ENCODE measurements around the gene NOS1.
"Not testable (repeated sequence)": the region's sequence is repeated elsewhere in the genome, so short reads cannot be mapped to it uniquely, and the experiment has no call there.

NOS1 gene

DNA sequence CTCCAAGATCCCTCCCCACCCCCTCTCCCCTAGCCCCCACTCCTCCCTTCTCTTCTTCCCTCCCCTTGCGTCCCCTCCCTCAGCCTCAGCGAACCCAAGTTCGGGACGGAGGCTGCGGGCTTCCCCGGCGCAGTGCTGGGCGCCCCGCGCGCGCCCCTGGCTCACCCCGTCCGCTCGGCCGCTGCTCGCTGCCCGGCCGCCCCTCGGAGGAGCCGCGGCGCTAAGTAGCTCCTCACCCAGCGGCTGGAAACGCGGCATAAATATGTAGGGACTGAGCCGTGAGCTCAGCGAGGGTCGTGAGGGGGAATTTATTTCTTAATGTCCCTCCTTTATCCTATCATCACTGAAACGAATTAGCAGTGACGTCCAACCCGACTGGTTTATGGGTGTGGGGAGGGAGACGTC is at the start of gene NOS1:
Gene NOS1, minus strand, starts transcription at position 280 of the 405 bp plus-strand sequence. CDS start 30,557 bp downstream, outside the sequence.
- no peak for DNase-seq (ENCODE audit: low read depth in 3 of 3)

- DNase-seq (ENCODE audit: low read depth in 3 of 3) = no peak
Observed at GRCh38 chr12:117409286-117409685, 47.9 kb upstream of the NOS1 start.

- no peak for DNase-seq (ENCODE audit: low read depth in 3 of 3)
Observed at GRCh38 chr12:117408161-117408791, 46.9 kb upstream of the NOS1 start.

DNA sequence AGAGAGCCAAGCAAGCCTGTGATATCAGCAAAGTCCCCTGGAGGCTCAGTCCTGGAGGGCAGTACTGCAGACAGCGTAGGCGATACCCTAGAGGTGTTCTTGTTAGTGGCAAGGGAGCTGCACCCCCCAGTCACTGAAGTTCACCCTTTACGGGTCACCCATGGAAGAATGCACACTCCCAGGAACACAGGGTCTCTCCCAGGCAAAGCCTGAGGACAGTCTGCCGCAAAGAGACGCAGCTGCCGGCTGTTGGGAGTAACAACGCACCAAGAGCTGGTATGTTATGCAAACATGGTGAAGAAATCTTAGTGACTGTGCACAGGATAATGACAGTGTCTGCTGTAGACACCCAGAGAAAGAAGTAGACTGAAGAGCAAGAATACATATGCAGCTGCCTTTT is 43.5 kb upstream of the NOS1 start:
- DNase-seq (ENCODE audit: low read depth in 3 of 3) = no peak

- no peak for DNase-seq (ENCODE audit: low read depth in 3 of 3)
Observed at GRCh38 chr12:117404203-117404853, 42.9 kb upstream of the NOS1 start.

GRCh38 chr12:117403586-117404139 is 42.2 kb upstream of the NOS1 start:
- DNase-seq (ENCODE audit: low read depth in 3 of 3) = no peak

DNA sequence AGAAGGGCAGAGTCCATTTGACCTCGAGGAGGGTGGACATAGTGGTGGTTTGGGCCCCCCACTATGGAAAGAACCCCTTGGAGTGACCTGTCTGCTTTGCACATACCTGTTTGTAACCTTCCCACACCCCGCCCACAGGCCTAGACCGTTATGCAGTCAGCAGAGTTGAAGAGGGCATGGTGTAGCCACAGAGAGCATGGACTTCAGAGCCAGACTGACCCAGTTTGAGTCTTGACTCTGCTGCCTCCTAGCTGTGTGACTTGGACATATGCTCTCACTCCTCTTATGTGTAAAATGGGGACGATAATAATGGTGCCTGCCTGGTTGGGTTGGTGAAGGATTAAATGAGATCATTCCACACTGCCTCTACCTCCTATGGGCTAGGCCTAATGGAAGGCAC is 40.9 kb upstream of the NOS1 start:
- DNase-seq (ENCODE audit: low read depth in 3 of 3) = no peak

DNA sequence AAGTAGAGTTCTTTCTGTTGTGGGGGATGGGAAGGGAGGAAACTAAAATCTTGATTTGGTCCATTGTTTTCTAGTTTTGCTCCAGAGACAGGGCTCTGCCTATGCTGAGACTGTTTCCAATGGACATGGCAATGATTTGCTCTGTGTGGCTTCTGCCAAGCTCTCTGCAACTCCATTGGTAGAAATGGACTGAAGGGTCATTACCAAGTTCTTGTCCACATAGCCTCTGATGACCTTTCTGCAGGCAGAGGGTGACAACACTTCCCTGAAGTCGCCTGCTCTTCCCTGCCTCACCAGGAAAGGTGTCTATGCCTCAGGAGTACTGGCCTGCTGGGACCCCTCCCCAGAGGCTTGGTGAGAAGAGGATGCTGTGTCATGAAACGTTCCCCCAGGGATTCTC is 39.5 kb upstream of the NOS1 start:
- DNase-seq (ENCODE audit: low read depth in 3 of 3) = no peak

DNA sequence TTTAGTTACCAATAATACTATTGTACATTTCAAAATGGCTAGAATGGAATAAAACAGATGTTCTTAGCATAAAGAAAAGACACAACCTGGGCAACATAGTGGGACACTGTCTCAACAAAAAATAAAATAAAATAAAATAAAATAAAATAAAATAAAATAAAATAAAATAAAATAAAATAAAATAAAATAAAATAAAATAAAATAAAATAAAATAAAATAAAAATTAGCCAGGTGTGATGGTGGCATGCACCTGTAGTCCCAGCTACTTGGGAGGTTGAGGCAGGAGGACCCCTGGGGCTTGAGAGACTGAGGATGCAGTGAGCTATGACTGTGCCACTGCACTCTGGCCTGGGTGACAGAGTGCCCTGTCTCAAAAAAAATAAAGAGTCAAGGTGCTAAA is 37.1 kb upstream of the NOS1 start:
- not testable (repeated sequence) for DNase-seq (ENCODE audit: low read depth in 3 of 3)

DNA sequence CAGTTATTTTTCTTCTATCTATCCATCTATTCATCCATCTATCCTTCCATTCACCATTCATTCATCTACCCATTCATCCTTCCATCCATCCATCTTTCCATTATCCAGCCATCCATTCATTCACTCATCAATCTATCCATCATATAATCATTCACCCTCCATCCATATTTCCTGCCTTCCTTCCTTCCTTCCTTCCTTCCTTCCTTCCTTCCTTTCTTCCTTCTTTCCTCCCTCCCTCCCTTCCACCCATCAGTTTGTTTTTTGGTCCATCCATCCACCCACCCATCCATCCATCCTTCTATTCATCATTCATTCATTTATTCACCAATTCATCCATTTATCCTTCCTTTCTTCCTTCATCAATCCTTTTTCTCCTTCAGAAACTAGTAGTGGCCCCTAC is 34.3 kb upstream of the NOS1 start:
- no peak for DNase-seq (ENCODE audit: low read depth in 3 of 3)

- DNase-seq (ENCODE audit: low read depth in 3 of 3) = no peak
Observed at GRCh38 chr12:117394491-117394890, 33.1 kb upstream of the NOS1 start.

DNA sequence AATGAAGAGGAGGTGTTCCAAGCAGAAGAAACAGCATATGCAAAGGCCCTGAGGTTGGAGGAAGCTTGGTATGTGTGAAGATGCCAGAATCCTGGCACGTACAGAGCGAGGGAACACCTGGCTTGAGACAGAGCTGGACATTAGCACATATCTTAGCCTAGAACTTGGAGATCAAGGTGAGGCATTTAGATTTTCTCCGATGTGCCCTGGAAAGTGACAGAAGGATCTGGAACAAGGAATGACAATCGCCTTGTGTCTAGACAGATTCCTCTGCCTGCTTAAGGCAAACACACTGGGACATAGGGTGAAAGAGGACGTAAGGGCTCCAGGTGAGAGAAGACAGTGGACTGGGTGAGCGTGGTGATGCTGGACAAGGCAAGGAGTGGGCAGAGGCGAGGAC is 32.2 kb upstream of the NOS1 start:
- DNase-seq (ENCODE audit: low read depth in 3 of 3) = no peak

DNA sequence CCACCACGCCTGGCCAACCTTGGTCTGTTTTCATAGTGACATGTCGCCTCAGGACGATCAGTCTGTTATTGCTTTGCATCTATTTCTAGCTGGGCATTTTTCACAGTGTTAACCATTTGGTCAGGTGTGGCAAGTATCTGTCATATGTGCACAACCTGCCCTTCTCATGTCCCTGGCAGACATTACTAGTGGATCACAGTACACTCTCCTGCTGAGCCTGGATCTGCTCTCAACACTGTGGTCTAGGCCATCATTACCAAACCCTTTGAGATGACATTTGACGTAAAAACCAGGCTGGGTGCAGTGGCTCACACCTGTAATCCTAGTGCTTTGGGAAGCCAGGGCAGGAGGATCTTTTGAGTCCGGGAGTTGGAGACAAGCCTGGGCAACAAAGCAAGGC is 29.4 kb upstream of the NOS1 start:
- DNase-seq (ENCODE audit: low read depth in 3 of 3) = no peak

DNA sequence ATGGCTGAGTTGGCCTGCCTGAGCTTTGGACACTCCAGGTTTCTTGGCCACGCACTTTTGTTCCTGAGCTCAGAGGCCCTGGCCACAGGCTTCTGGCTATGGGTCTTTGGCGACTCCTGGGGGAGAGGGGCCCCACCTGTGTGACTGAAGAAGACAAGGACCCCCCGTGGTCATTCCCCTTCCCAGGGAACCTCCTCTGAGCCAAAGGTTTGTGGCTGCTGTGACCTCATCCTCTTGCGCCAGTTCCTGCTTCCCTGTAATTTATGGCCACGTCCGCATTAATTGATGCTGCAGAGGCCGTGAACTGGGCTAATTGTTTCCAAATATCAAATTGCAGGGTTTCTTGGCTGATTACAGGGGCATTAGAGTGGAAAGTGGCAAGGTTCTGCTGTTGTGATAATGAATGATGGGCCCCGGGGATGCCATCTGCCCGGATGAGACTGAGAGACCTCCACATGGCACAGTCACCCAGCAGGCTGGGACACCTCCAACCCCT is 27.6 kb upstream of the NOS1 start:
- DNase-seq (ENCODE audit: low read depth in 3 of 3) = no peak

GRCh38 chr12:117387832-117388231 is 26.4 kb upstream of the NOS1 start:
- no peak for DNase-seq (ENCODE audit: low read depth in 3 of 3)

DNA sequence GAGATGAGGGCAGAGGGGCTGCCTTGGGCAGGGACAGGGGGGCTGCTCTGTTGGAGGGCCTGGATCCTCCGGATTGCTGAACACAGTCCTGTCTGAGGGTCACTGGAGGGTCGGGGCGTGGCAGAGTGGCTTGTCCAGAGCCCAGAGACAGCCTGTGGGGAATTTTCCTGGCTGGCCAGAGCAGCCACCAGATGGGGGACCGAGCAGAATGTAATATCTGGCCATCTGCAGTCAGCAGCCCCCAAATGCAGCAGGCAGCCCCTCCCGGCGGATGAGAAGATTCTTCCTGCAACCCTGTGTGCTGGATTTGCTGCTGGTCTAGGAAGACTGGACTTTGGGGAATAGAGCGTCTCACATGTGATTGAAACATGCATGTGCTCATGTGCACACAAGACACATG is 23.3 kb upstream of the NOS1 start:
- DNase-seq (ENCODE audit: low read depth in 3 of 3) = no peak

DNA sequence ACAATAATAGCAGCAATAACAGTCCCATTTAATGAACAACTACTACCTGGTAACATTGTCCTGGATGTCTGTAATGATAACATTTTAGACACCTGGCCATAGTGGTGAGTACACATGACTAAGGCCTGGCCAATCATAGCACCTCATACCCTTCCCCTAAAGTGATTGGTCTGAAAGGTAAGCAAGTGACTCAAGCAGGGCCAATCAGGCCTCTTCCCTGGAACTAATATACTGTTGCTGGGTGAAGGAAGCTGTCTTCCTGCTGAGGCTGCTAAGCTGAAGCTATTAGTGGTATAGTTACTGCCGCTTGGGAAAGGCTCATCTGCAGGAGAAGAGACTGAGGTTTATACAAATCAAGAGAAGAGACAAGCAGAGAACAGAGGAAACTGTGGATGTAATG is 18.7 kb upstream of the NOS1 start:
- DNase-seq (ENCODE audit: low read depth in 3 of 3) = no peak

DNA sequence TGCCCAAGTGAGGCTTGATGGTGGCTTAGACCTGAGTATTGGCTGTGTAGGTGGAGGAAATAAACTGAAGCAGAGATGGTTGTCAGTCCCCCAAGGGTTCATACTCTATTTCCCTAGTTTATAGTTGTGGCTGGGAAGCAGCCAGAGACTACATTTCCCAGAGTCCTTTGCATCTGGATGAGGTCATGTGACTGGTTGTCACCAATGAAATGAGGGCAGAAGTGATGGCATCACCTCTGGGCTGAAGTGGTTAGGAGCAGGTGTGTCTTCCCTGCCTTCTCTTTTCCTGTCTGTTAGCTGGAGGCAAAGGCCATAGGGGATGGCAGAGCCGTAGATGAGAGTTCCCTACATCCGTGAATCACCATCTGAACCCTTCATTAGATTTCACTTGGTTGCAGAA is 16.3 kb upstream of the NOS1 start:
- no peak for DNase-seq (ENCODE audit: low read depth in 3 of 3)

- DNase-seq (ENCODE audit: low read depth in 3 of 3) = no peak
Observed at GRCh38 chr12:117370588-117370987, 9.2 kb upstream of the NOS1 start.

GRCh38 chr12:117370000-117370399 is 8.6 kb upstream of the NOS1 start:
- DNase-seq (ENCODE audit: low read depth in 3 of 3) = not testable (repeated sequence)

DNA sequence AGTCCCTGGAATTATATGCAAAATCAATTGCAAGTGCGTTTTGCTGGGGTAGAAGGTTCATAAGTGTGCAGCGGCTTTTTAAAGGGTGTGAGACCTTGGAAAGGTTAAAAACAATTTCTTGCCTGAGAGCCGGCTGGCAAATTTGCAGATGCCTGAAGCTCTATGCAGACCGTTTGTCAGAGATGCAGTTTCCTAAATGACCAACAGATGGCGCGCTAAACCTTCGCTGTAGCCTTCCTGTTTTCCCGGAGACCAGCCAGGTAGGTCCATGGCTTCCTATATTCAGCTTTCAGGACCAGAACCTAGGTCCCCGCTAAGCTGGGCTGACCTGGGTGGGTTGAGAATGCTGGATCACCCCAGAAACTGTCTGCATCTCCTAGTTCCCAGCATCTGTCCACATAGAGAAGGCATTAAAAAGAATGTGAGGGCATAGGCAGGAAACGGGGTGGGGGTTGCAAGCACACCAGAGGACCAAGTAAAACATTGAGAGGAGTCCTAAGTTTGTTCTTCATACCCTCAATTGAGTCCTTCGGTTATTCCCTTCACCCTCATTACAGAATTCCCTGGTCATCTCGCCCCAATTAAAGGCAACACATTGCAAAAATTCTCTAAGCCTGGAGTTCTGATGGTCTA is 5.7 kb upstream of the NOS1 start:
- peak; percentile 34 to 51 (median 37) for DNase-seq (ENCODE audit: low read depth in 3 of 3)

GRCh38 chr12:117365049-117365616 is 3.7 kb upstream of the NOS1 start:
- DNase-seq (ENCODE audit: low read depth in 3 of 3) = no peak

All from stimulated activated CD4-positive, alpha-beta T cell treated with anti-CD3 and anti-CD28 coated beads, TNF-alpha, amount 100 ng/mL, for 48 hours (primary cell).